DND-41 (cell line): ENCODE results near the gene SHISA9.

Experiments used
- CTCF ChIP-seq: IDR thresholded peaks from 2 replicates; pipeline ENCODE4 v1.5.1; 2012; ENCODE audit warnings: borderline replicate concordance, low read length, moderate library complexity, mild to moderate bottlenecking; ENCODE audit not compliant: poor library complexity, severe bottlenecking; ENCODE audit errors: extremely low read depth
- EZH2 ChIP-seq: IDR thresholded peaks from 3 replicates; pipeline ENCODE4 v1.6.1; 2012; ENCODE audit warnings: borderline replicate concordance, low read depth, mild to moderate bottlenecking, moderate library complexity, low read length, inconsistent platforms; ENCODE audit not compliant: severe bottlenecking

GRCh38 chr16:13109171-13109570 is 207.8 kb downstream of the SHISA9 start:
- TF ChIP-seq CTCF, result no peak
- TF ChIP-seq EZH2, result no peak
